HEK293 (cell line): ENCODE data around the gene RBM15B.

ENCODE experiments used
- CTCF ChIA-PET: fragments of 350-600 bp; formaldehyde crosslinking; extraction: SDS; loops from one replicate; lab custom pipeline; 2021; ENCODE audit warnings: antibody characterized with exemption; lab: Yijun Ruan, JAX
- POLR2A ChIA-PET: fragments of 300-600 bp; formaldehyde crosslinking; extraction: SDS; loops from one replicate; lab custom pipeline; 2020; ENCODE audit warnings: antibody characterized with exemption, inconsistent platforms; lab: Yijun Ruan, JAX
- H3K27ac ChIP-seq: fragments of 200-500 bp; sonication (Bioruptor generic); 2 replicates; pipeline ENCODE4 v1.5.1; 2014; ENCODE audit warnings: low read depth, low read length, control low read depth, inconsistent platforms; ENCODE audit errors: extremely low read depth
- H3K36me3 ChIP-seq, 2 experiments: fragments of 200-500 bp in 1 of 2; sonication (Bioruptor generic) in 1 of 2; 1 replicate in 1 of 2; 2 replicates in 1 of 2; pipeline ENCODE4 v1.5.1; 2014 to 2017; ENCODE audit warnings: inconsistent platforms in 2 of 2, low read length in 2 of 2; ENCODE audit not compliant: control insufficient read depth in 2 of 2, insufficient read depth in 1 of 2
- H3K4me1 ChIP-seq: fragments of 200-500 bp; sonication (Bioruptor generic); 2 replicates; pipeline ENCODE4 v1.5.1; 2014; ENCODE audit warnings: mild to moderate bottlenecking, low read length, inconsistent platforms; ENCODE audit not compliant: control insufficient read depth, insufficient read depth
- H3K4me3 ChIP-seq: 2 replicates; pipeline ENCODE4 v1.5.1; 2011; ENCODE audit warnings: low read depth, mild to moderate bottlenecking, control low read depth, low read length, moderate library complexity
- H3K9me3 ChIP-seq: fragments of 200-500 bp; sonication (Bioruptor generic); 2 replicates; pipeline ENCODE4 v1.5.1; 2014; ENCODE audit warnings: low read depth, low read length, inconsistent platforms; ENCODE audit not compliant: control insufficient read depth, insufficient read depth
- GLI4 ChIP-seq: fragments of 450-650 bp; formaldehyde crosslinking; IDR thresholded peaks from 2 replicates; pipeline ENCODE4 v1.5.1; 2016; ENCODE audit warnings: missing biosample characterization, missing genetic modification characterization
- HOXC10 ChIP-seq: sonication (generic); formaldehyde crosslinking; IDR thresholded peaks from 2 replicates; pipeline ENCODE4 v1.8.1; 2023; ENCODE audit warnings: mild to moderate bottlenecking, missing genetic modification reagents
- HOXD13 ChIP-seq: sonication (generic); formaldehyde crosslinking; IDR thresholded peaks from 2 replicates; pipeline ENCODE4 v1.8.0; 2022; ENCODE audit warnings: missing genetic modification reagents, borderline replicate concordance
- SP2 ChIP-seq: fragments of 450-650 bp; formaldehyde crosslinking; IDR thresholded peaks from 2 replicates; pipeline ENCODE4 v1.5.1; 2016; ENCODE audit warnings: missing biosample characterization, missing genetic modification characterization
- ZBTB17 ChIP-seq: fragments of 450-650 bp; formaldehyde crosslinking; IDR thresholded peaks from 2 replicates; pipeline ENCODE4 v1.5.1; 2016; ENCODE audit warnings: missing biosample characterization, missing genetic modification characterization
- ZFP41 ChIP-seq: fragments of 450-650 bp; formaldehyde crosslinking; IDR thresholded peaks from 2 replicates; pipeline ENCODE4 v1.5.1; 2016; ENCODE audit warnings: missing biosample characterization, missing genetic modification characterization, borderline replicate concordance
- ZNF335 ChIP-seq: fragments of 450-650 bp; formaldehyde crosslinking; conservative IDR thresholded peaks from 2 replicates; pipeline ENCODE4 v1.5.1; 2016; ENCODE audit warnings: missing biosample characterization, missing genetic modification characterization
- ZNF433 ChIP-seq: fragments of 450-650 bp; formaldehyde crosslinking; IDR thresholded peaks from 2 replicates; pipeline ENCODE4 v1.5.1; 2016; ENCODE audit warnings: missing biosample characterization, missing genetic modification characterization, low read depth
- ZNF548 ChIP-seq: fragments of 450-650 bp; formaldehyde crosslinking; IDR thresholded peaks from 2 replicates; pipeline ENCODE4 v1.5.1; 2016; ENCODE audit warnings: missing biosample characterization, missing genetic modification characterization
- ZNF621 ChIP-seq: fragments of 450-650 bp; formaldehyde crosslinking; IDR thresholded peaks from 2 replicates; pipeline ENCODE4 v1.5.1; 2017; ENCODE audit warnings: missing biosample characterization, missing genetic modification characterization
- ZNF626 ChIP-seq: fragments of 450-650 bp; sonication (Bioruptor Pico); formaldehyde crosslinking; IDR thresholded peaks from 2 replicates; pipeline ENCODE4 v1.5.1; 2018; ENCODE audit warnings: missing biosample characterization, missing genetic modification characterization, inconsistent platforms
- TF ChIP-seq, protein P1 (sequence below): fragments of 450-650 bp; formaldehyde crosslinking; IDR thresholded peaks from 2 replicates; pipeline ENCODE4 v1.5.1; 2016; ENCODE audit warnings: missing biosample characterization, missing genetic modification characterization
- TF ChIP-seq, protein P2 (sequence below): fragments of 450-650 bp; formaldehyde crosslinking; IDR thresholded peaks from 2 replicates; pipeline ENCODE4 v1.5.1; 2017; ENCODE audit warnings: missing biosample characterization, missing genetic modification characterization
- TF ChIP-seq, protein P3 (sequence below): fragments of 450-650 bp; formaldehyde crosslinking; IDR thresholded peaks from 2 replicates; pipeline ENCODE4 v1.5.1; 2016; ENCODE audit warnings: missing biosample characterization, missing genetic modification characterization
- TF ChIP-seq, protein P4 (sequence below): fragments of 450-650 bp; formaldehyde crosslinking; IDR thresholded peaks from 2 replicates; pipeline ENCODE4 v1.5.1; 2016; ENCODE audit warnings: missing biosample characterization, missing genetic modification characterization
- TF ChIP-seq, protein P5 (sequence below): fragments of 450-650 bp; formaldehyde crosslinking; IDR thresholded peaks from 2 replicates; pipeline ENCODE4 v1.5.1; 2016; ENCODE audit warnings: missing biosample characterization, missing genetic modification characterization, borderline replicate concordance
- TF ChIP-seq, protein P6 (sequence below): fragments of 450-650 bp; formaldehyde crosslinking; IDR thresholded peaks from 2 replicates; pipeline ENCODE4 v1.5.1; 2016; ENCODE audit warnings: missing biosample characterization, missing genetic modification characterization

RBM15B gene

DNA sequence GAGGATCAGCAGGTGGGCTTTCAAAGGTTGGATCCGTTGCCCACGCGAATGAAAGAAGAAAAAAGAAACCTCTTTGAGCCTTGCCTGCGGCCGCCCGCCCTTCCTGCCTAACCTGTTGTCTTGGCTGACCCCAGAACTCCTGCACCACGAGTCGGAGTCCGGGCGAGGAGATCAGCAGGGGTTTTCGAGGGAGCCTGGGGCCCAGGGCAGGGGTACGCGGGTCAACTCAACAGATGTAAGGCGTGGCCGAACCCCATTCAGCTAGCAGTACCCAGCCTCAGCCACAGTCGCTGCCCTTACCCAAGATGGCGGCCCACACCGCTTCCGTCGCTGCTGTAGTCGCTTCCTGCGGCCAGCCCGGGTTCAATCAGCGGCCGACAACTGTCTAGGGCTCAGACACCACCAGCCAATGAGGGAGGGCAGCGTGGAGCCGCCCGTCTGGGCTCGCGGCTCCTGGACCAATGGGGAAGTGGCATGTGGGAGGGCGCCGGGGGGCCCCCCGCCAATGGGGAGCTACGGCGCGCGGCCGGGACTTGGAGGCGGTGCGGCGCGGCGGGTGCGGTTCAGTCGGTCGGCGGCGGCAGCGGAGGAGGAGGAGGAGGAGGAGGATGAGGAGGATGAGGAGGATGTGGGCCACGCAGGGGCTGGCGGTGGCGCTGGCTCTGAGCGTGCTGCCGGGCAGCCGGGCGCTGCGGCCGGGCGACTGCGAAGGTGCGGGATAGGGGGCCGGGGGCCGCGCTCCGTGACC is 6.2 kb upstream of the RBM15B start, which contains the start of gene MANF (continued):
- TF ChIP-seq, protein P1, sequence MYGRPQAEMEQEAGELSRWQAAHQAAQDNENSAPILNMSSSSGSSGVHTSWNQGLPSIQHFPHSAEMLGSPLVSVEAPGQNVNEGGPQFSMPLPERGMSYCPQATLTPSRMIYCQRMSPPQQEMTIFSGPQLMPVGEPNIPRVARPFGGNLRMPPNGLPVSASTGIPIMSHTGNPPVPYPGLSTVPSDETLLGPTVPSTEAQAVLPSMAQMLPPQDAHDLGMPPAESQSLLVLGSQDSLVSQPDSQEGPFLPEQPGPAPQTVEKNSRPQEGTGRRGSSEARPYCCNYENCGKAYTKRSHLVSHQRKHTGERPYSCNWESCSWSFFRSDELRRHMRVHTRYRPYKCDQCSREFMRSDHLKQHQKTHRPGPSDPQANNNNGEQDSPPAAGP (tag by site-specific recombination), result 0 out of 2 replicates have a peak, but pooled peaks have one; percentile 17
- TF ChIP-seq, protein P2, sequence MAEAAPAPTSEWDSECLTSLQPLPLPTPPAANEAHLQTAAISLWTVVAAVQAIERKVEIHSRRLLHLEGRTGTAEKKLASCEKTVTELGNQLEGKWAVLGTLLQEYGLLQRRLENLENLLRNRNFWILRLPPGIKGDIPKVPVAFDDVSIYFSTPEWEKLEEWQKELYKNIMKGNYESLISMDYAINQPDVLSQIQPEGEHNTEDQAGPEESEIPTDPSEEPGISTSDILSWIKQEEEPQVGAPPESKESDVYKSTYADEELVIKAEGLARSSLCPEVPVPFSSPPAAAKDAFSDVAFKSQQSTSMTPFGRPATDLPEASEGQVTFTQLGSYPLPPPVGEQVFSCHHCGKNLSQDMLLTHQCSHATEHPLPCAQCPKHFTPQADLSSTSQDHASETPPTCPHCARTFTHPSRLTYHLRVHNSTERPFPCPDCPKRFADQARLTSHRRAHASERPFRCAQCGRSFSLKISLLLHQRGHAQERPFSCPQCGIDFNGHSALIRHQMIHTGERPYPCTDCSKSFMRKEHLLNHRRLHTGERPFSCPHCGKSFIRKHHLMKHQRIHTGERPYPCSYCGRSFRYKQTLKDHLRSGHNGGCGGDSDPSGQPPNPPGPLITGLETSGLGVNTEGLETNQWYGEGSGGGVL (tag by site-specific recombination), result peak; percentile 33; the same call in 1 of the 2 replicates
- TF ChIP-seq, protein P3, sequence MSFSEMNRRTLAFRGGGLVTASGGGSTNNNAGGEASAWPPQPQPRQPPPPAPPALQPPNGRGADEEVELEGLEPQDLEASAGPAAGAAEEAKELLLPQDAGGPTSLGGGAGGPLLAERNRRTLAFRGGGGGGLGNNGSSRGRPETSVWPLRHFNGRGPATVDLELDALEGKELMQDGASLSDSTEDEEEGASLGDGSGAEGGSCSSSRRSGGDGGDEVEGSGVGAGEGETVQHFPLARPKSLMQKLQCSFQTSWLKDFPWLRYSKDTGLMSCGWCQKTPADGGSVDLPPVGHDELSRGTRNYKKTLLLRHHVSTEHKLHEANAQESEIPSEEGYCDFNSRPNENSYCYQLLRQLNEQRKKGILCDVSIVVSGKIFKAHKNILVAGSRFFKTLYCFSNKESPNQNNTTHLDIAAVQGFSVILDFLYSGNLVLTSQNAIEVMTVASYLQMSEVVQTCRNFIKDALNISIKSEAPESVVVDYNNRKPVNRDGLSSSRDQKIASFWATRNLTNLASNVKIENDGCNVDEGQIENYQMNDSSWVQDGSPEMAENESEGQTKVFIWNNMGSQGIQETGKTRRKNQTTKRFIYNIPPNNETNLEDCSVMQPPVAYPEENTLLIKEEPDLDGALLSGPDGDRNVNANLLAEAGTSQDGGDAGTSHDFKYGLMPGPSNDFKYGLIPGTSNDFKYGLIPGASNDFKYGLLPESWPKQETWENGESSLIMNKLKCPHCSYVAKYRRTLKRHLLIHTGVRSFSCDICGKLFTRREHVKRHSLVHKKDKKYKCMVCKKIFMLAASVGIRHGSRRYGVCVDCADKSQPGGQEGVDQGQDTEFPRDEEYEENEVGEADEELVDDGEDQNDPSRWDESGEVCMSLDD (tag by site-specific recombination), result peak; percentile 61; the same call in 1 of the 2 replicates
- TF ChIP-seq SP2 (tag by site-specific recombination) (peak; percentile 96), ZBTB17 (peak; percentile 66)

DNA sequence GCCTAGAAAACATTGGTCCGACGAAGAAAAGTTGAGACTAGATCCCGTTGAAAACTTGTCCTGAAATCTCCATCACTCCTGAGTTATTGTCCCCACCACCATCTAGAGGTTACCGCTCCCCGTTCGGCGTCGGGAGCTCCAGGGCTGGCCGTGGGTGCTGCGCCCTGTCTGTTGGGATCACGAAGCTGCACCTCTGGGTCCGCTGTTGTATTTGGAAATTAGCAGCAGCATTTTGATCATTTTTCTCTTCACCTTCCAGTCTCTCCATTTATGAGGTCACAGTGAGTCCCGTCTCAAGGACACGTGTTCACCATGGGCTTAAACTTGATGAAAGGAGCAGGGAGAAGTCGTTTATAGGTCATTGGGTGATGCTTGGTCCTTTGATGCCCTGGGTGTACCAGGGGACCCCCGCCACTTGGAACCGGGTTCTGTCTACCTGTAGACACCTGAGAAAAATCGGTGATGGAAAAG is 5.4 kb upstream of the RBM15B start:
- Histone ChIP-seq H3K4me1 (no peaks in the 10 kb centered on the region), H3K4me3 (peak overlapping the region; percentile 96), H3K36me3 (peaks cover 0 to 52% of the 10 kb centered on the region in 2 experiments; a peak in 1 of 3 replicates), H3K27ac (peak overlapping the region; percentile 47; the same call in 1 of the 2 replicates), H3K9me3 (no peaks in the 10 kb centered on the region)
- TF ChIP-seq ZNF335 (tag by site-specific recombination) (peak; percentile 50), ZNF548 (no peak)
- TF ChIP-seq, protein P4, sequence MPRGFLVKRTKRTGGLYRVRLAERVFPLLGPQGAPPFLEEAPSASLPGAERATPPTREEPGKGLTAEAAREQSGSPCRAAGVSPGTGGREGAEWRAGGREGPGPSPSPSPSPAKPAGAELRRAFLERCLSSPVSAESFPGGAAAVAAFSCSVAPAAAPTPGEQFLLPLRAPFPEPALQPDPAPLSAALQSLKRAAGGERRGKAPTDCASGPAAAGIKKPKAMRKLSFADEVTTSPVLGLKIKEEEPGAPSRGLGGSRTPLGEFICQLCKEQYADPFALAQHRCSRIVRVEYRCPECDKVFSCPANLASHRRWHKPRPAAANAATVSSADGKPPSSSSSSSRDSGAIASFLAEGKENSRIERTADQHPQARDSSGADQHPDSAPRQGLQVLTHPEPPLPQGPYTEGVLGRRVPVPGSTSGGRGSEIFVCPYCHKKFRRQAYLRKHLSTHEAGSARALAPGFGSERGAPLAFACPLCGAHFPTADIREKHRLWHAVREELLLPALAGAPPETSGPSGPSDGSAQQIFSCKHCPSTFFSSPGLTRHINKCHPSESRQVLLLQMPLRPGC (tag by site-specific recombination), result no peak
- ChIA-PET CTCF (interaction anchor here (0.8 kb wide), 1 partner anchor 456 kb away, joined by 3 read pairs; no protein-coding TSS in a partner anchor), POLR2A (interaction anchor here (0.6 to 1.9 kb wide), 9 partner anchors 9 to 1048 kb away, joined by 3 to 9 read pairs (median 4); partner anchors contain the start of genes DCAF1, HEMK1 and MAPKAPK3)

DNA sequence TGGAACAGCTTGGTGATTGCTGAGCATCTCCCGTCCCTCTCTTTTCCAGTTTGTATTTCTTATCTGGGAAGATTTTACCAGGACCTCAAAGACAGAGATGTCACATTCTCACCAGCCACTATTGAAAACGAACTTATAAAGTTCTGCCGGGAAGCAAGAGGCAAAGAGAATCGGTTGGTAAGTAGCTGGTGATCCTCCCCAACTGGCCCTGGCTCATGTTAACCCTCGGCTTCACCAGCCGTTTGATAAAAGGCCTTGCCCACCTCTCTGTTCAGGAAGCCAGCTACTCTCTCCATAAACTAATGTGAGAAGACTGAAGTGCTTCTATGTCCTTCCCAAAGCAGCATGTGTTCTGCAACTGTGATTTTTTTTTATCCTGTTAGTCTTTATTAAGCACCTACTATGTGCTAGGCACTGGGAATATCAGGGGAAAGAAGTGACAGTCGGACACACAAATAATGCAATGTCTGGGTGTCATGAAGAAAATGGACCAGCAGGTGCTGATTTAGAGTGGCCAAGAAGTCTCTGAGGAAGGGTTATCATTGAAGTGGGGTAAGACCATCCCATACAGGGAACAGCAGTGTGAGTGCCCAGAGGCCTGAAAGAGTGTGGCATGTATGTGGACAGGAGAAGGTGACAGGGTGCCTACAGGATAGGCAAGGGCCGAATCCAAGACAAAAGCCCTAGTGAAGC is 4.8 kb upstream of the RBM15B start:
- H3K4me3 ChIP-seq, result peak overlapping the region; percentile 96
- CTCF ChIA-PET, result interaction anchor here (2.3 kb wide), 1 partner anchor 771 kb away, joined by 13 read pairs; the partner anchor contains the start of gene MAPKAPK3
- no peak overlapping the region; the same call in 1 of the 2 replicates for H3K27ac ChIP-seq
- H3K9me3 ChIP-seq, result no peaks in the 10 kb centered on the region
- H3K36me3 ChIP-seq, result peaks cover 0 to 52% of the 10 kb centered on the region in 2 experiments; a peak in 1 of 3 replicates
- no peaks in the 10 kb centered on the region for H3K4me1 ChIP-seq
- POLR2A ChIA-PET, result interaction anchor here (0.6 to 1.9 kb wide), 6 partner anchors 8 to 798 kb away, joined by 3 to 8 read pairs (median 5); partner anchors contain the start of gene DCAF1
- TF ChIP-seq, protein P5, sequence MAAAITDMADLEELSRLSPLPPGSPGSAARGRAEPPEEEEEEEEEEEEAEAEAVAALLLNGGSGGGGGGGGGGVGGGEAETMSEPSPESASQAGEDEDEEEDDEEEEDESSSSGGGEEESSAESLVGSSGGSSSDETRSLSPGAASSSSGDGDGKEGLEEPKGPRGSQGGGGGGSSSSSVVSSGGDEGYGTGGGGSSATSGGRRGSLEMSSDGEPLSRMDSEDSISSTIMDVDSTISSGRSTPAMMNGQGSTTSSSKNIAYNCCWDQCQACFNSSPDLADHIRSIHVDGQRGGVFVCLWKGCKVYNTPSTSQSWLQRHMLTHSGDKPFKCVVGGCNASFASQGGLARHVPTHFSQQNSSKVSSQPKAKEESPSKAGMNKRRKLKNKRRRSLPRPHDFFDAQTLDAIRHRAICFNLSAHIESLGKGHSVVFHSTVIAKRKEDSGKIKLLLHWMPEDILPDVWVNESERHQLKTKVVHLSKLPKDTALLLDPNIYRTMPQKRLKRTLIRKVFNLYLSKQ (tag by site-specific recombination), result no peak
- no peak for TF ChIP-seq GLI4 (tag by site-specific recombination)
- TF ChIP-seq HOXC10 (CRISPR knock-in tag), result no peak
- no peak for TF ChIP-seq HOXD13 (CRISPR knock-in tag)
- no peak for TF ChIP-seq ZFP41 (tag by site-specific recombination)
- TF ChIP-seq ZNF433, result no peak
- TF ChIP-seq, protein P6, sequence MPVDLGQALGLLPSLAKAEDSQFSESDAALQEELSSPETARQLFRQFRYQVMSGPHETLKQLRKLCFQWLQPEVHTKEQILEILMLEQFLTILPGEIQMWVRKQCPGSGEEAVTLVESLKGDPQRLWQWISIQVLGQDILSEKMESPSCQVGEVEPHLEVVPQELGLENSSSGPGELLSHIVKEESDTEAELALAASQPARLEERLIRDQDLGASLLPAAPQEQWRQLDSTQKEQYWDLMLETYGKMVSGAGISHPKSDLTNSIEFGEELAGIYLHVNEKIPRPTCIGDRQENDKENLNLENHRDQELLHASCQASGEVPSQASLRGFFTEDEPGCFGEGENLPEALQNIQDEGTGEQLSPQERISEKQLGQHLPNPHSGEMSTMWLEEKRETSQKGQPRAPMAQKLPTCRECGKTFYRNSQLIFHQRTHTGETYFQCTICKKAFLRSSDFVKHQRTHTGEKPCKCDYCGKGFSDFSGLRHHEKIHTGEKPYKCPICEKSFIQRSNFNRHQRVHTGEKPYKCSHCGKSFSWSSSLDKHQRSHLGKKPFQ (tag by site-specific recombination), result no peak
- no peak for TF ChIP-seq ZNF621
- TF ChIP-seq ZNF626 (tag by site-specific recombination), result no peak
